Muscle layer of duodenum (tissue), 2 donors: Measurements from ENCODE around the gene CYB5D1.

Source experiments
- H3K27ac ChIP-seq: one replicate; pipeline ENCODE4 v1.7.0; 2013; ENCODE audit warnings: mild to moderate bottlenecking, low read length
- H3K27me3 ChIP-seq: one replicate; pipeline ENCODE4 v1.7.0; 2013; ENCODE audit warnings: low read depth, mild to moderate bottlenecking, control low read depth, low read length
- H3K36me3 ChIP-seq, 2 donors: one replicate each; pipeline ENCODE4 v1.7.0; 2013; ENCODE audit warnings: low read length in 2 of 2, control low read depth in 1 of 2, mild to moderate bottlenecking in 1 of 2; ENCODE audit not compliant: insufficient read depth in 2 of 2, control insufficient read depth in 1 of 2
- H3K4me1 ChIP-seq, 2 donors: one replicate each; pipeline ENCODE4 v1.7.0; 2013; ENCODE audit warnings: low read length in 2 of 2, mild to moderate bottlenecking in 2 of 2, control low read depth in 1 of 2, moderate library complexity in 1 of 2; ENCODE audit not compliant: insufficient read depth in 2 of 2, control insufficient read depth in 1 of 2
- H3K4me3 ChIP-seq, 2 donors: one replicate each; pipeline ENCODE4 v1.7.0; 2013; ENCODE audit warnings: low read length in 2 of 2, low read depth in 1 of 2, mild to moderate bottlenecking in 1 of 2
- H3K9me3 ChIP-seq, 2 donors: one replicate each; pipeline ENCODE4 v1.7.0; 2013; ENCODE audit warnings: low read length in 2 of 2, control low read depth in 1 of 2, mild to moderate bottlenecking in 1 of 2; ENCODE audit not compliant: control insufficient read depth in 1 of 2
- donor health status: healthy.

The CYB5D1 gene

GRCh38 chr17:7903154-7904103 is 45.6 kb downstream of the CYB5D1 start:
- peaks cover 87 to 93% of the 10 kb centered on the region in 2 donors for H3K36me3 ChIP-seq
- H3K4me3 ChIP-seq: no peak overlapping the region
- H3K27ac ChIP-seq: no peak overlapping the region
- no peaks in the 10 kb centered on the region for H3K4me1 ChIP-seq
- no peaks in the 10 kb centered on the region for H3K9me3 ChIP-seq
- no peaks in the 10 kb centered on the region for H3K27me3 ChIP-seq

GRCh38 chr17:7909089-7909488 is 51.3 kb downstream of the CYB5D1 start:
- Histone ChIP-seq H3K9me3 (no peaks in the 10 kb centered on the region), H3K27ac (no peak overlapping the region), H3K4me3 (no peak overlapping the region), H3K4me1 (no peaks in the 10 kb centered on the region), H3K27me3 (no peaks in the 10 kb centered on the region), H3K36me3 (peaks cover 71 to 82% of the 10 kb centered on the region in 2 donors)

DNA sequence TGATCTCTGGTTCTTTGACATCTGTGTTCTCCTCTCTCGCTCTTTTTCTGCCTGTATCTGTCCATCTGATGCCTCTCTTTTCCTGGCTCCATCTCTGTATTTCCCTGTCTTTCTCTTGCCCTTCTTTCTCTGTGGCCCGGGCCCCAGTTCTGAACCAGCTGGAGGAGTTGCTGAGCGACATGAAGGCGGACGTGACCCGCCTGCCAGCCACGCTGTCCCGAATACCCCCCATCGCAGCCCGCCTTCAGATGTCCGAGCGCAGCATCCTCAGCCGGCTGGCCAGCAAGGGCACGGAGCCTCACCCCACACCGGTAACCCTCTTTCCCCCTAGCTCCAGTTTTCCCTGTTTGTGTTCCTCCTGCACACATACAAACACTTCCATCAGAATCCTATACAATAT is 52.5 kb downstream of the CYB5D1 start:
- H3K27me3 ChIP-seq: no peaks in the 10 kb centered on the region
- no peak overlapping the region for H3K27ac ChIP-seq
- H3K36me3 ChIP-seq: peaks cover 60 to 71% of the 10 kb centered on the region in 2 donors
- peaks cover 7 to 9% of the 10 kb centered on the region in 2 donors for H3K4me1 ChIP-seq
- H3K9me3 ChIP-seq: no peaks in the 10 kb centered on the region
- no peak overlapping the region for H3K4me3 ChIP-seq

DNA sequence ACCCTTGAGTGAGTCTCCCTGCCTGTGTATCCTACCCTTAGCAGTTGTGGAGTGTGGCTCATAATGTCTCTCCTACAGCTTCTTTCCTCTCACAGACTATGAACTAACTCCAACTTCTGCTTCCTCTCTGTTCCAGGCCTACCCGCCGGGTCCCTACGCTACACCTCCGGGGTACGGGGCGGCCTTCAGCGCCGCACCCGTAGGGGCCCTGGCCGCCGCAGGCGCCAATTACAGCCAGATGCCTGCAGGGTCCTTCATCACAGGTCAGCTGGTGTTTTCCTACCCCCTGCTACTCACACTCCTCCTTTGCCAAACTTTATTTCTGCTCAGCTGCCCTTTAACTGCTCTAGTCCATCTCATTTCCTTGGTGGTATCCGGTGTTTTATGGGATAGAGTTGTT is 52.9 kb downstream of the CYB5D1 start:
- H3K9me3 ChIP-seq: no peaks in the 10 kb centered on the region
- peaks cover 9 to 10% of the 10 kb centered on the region in 2 donors for H3K4me1 ChIP-seq
- no peak overlapping the region for H3K4me3 ChIP-seq
- peaks cover 56 to 66% of the 10 kb centered on the region in 2 donors for H3K36me3 ChIP-seq
- no peaks in the 10 kb centered on the region for H3K27me3 ChIP-seq
- H3K27ac ChIP-seq: no peak overlapping the region

DNA sequence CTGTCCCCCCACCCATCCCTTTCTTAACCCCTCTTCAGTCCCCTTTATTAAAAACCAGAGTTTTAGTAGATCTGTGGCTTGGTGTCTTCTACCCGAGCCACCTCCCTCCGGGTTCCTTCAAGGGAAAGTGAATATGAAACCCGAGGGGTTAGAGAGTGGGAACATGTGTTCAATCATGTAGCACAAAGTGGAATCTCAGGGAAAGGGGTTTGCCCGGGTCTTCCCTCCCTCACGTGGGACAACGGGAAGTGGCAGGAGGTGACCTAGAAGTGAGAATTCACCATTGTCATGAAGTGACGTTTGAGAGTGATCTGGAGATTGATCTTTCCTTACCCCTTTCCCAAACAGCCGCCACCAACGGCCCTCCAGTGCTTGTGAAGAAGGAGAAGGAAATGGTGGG is 53.3 kb downstream of the CYB5D1 start:
- Histone ChIP-seq H3K36me3 (peaks cover 55 to 62% of the 10 kb centered on the region in 2 donors), H3K27me3 (no peaks in the 10 kb centered on the region), H3K4me3 (no peak overlapping the region), H3K9me3 (no peaks in the 10 kb centered on the region), H3K4me1 (peaks cover 9 to 10% of the 10 kb centered on the region in 2 donors), H3K27ac (no peak overlapping the region)
